ENCODE data around the gene PRCC. TPM values are rescaled to one million over a fixed set of nuclear protein-coding genes. Genes with fewer than 3 reads are reported as not detected.

The PRCC gene
- total RNA-seq, 2 donors from 2014 or later = 22.9 to 34.5 TPM

GRCh38 chr1:156828400-156829124, 61.2 kb downstream of the PRCC start:
- H3K4me3 ChIP-seq = no peak overlapping the region
- H3K27ac ChIP-seq = no peak overlapping the region
- ATAC-seq (ENCODE audit: insufficient number of reproducible peaks, low FRiP score, low read depth) (no peak), DNase-seq (ENCODE audit: low spot score) (no peak)
- no peaks in the 10 kb centered on the region for H3K9me3 ChIP-seq
- no peaks in the 10 kb centered on the region for H3K4me1 ChIP-seq (ENCODE audit: control insufficient read depth in 1 of 2, low read depth in 2 of 2)
- H3K27me3 ChIP-seq (replicated peaks; ENCODE audit: insufficient read depth) = no peaks in the 10 kb centered on the region
- H3K36me3 ChIP-seq = no peaks in the 10 kb centered on the region
- TF ChIP-seq CTCF (IDR thresholded peaks at IDR 0.05) = no peak

- no peaks in the 10 kb centered on the region for H3K27me3 ChIP-seq (replicated peaks; ENCODE audit: insufficient read depth)
- no peaks in the 10 kb centered on the region for H3K4me1 ChIP-seq (ENCODE audit: control insufficient read depth in 1 of 2, low read depth in 2 of 2)
- no peak overlapping the region for H3K4me3 ChIP-seq
- H3K9me3 ChIP-seq = no peaks in the 10 kb centered on the region
- DNase-seq (ENCODE audit: low spot score) (no peak), ATAC-seq (ENCODE audit: insufficient number of reproducible peaks, low FRiP score, low read depth) (no peak)
- H3K27ac ChIP-seq = no peak overlapping the region
- TF ChIP-seq CTCF (IDR thresholded peaks at IDR 0.05) = no peak
- no peaks in the 10 kb centered on the region for H3K36me3 ChIP-seq
Observed at GRCh38 chr1:156832434-156832833, 65.1 kb downstream of the PRCC start.

GRCh38 chr1:156833603-156834002, 66.3 kb downstream of the PRCC start:
- Histone ChIP-seq H3K27me3 (replicated peaks; ENCODE audit: insufficient read depth) (no peaks in the 10 kb centered on the region), H3K9me3 (no peaks in the 10 kb centered on the region), H3K36me3 (no peaks in the 10 kb centered on the region), H3K4me1 (ENCODE audit: control insufficient read depth in 1 of 2, low read depth in 2 of 2) (no peaks in the 10 kb centered on the region), H3K4me3 (no peak overlapping the region), H3K27ac (no peak overlapping the region)
- DNase-seq (ENCODE audit: low spot score) (no peak), ATAC-seq (ENCODE audit: insufficient number of reproducible peaks, low FRiP score, low read depth) (no peak)
- TF ChIP-seq CTCF (IDR thresholded peaks at IDR 0.05) = no peak

- no peaks in the 10 kb centered on the region for H3K27me3 ChIP-seq (replicated peaks; ENCODE audit: insufficient read depth)
- H3K36me3 ChIP-seq = no peaks in the 10 kb centered on the region
- H3K4me3 ChIP-seq = no peak overlapping the region
- H3K9me3 ChIP-seq = no peaks in the 10 kb centered on the region
- no peak overlapping the region for H3K27ac ChIP-seq
- H3K4me1 ChIP-seq (ENCODE audit: control insufficient read depth in 1 of 2, low read depth in 2 of 2) = no peaks in the 10 kb centered on the region
- TF ChIP-seq CTCF (IDR thresholded peaks at IDR 0.05) = no peak
- no peak for DNase-seq (ENCODE audit: low spot score)
- ATAC-seq (ENCODE audit: insufficient number of reproducible peaks, low FRiP score, low read depth) = no peak
Observed at GRCh38 chr1:156834322-156834721, 67.0 kb downstream of the PRCC start.

GRCh38 chr1:156836041-156836654, 68.8 kb downstream of the PRCC start:
- TF ChIP-seq CTCF (IDR thresholded peaks at IDR 0.05) = no peak
- no peaks in the 10 kb centered on the region for H3K4me1 ChIP-seq (ENCODE audit: control insufficient read depth in 1 of 2, low read depth in 2 of 2)
- no peaks in the 10 kb centered on the region for H3K36me3 ChIP-seq
- no peak for DNase-seq (ENCODE audit: low spot score)
- no peak overlapping the region for H3K4me3 ChIP-seq
- no peaks in the 10 kb centered on the region for H3K9me3 ChIP-seq
- H3K27me3 ChIP-seq (replicated peaks; ENCODE audit: insufficient read depth) = no peaks in the 10 kb centered on the region
- ATAC-seq (ENCODE audit: insufficient number of reproducible peaks, low FRiP score, low read depth) = no peak
- no peak overlapping the region for H3K27ac ChIP-seq
